ENCODE data around the gene ZNF460. TPM values are rescaled to one million over a fixed set of nuclear protein-coding genes. Genes with fewer than 3 reads are reported as not detected.

Gene ZNF460
- total and polyA plus RNA-seq, 2 of the 13 experiments (the other 11 are each of a cell fraction or from before 2014, with no cell fraction given): 14.5 to 44.8 TPM

DNA sequence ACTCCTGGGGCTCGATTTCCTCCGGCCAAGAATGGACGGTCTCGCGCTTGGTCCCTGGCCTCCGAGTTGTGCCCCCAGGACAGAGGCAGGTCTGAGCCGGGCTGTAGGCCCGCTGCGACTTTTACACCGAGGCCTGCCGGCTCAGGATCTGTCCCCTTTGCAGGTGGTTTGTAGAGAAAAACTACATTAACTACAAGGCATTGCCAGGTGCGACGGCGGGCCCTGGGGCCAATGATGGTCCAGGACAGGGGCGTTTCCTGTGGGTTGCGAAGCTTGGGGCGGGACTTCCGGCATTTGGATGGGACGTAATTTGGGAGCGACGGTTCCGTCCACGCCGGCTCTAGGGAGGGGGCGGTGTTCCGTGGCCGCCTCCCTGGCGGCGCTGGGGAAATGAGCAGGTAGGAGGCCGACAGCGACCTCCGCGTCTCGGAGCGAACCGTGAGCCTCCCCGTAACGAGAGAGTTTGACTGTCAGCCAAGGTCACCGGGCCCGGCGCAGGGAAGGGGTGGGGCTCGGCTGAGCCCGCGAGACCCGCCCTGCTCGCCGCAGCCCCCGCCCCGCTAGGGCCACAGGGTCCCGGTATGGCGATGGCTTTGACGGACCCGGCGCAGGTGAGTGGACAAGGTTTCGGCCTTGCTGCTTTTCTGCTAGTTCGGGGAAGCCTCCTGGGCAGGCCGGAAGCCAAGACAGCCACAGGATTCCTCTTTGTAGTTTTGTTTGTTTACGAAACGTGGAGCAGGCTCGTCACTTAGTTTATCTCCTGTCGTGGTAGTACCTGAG lies 39.8 kb upstream of the ZNF460 start, which contains the start of gene ZNF805 (continued):
- TF ChIP-seq, protein P1, sequence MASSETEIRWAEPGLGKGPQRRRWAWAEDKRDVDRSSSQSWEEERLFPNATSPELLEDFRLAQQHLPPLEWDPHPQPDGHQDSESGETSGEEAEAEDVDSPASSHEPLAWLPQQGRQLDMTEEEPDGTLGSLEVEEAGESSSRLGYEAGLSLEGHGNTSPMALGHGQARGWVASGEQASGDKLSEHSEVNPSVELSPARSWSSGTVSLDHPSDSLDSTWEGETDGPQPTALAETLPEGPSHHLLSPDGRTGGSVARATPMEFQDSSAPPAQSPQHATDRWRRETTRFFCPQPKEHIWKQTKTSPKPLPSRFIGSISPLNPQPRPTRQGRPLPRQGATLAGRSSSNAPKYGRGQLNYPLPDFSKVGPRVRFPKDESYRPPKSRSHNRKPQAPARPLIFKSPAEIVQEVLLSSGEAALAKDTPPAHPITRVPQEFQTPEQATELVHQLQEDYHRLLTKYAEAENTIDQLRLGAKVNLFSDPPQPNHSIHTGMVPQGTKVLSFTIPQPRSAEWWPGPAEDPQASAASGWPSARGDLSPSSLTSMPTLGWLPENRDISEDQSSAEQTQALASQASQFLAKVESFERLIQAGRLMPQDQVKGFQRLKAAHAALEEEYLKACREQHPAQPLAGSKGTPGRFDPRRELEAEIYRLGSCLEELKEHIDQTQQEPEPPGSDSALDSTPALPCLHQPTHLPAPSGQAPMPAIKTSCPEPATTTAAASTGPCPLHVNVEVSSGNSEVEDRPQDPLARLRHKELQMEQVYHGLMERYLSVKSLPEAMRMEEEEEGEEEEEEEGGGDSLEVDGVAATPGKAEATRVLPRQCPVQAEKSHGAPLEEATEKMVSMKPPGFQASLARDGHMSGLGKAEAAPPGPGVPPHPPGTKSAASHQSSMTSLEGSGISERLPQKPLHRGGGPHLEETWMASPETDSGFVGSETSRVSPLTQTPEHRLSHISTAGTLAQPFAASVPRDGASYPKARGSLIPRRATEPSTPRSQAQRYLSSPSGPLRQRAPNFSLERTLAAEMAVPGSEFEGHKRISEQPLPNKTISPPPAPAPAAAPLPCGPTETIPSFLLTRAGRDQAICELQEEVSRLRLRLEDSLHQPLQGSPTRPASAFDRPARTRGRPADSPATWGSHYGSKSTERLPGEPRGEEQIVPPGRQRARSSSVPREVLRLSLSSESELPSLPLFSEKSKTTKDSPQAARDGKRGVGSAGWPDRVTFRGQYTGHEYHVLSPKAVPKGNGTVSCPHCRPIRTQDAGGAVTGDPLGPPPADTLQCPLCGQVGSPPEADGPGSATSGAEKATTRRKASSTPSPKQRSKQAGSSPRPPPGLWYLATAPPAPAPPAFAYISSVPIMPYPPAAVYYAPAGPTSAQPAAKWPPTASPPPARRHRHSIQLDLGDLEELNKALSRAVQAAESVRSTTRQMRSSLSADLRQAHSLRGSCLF (CRISPR knock-in tag; IDR thresholded peaks at IDR 0.05; ENCODE audit: borderline replicate concordance): peak; percentile 55; the same call in 1 of the 2 replicates
- TF ChIP-seq HOXA7 (CRISPR knock-in tag; IDR thresholded peaks at IDR 0.05) (no peak), ZBTB38 (CRISPR knock-in tag; IDR thresholded peaks at IDR 0.05) (peak; percentile 82), BRD4 (CRISPR knock-in tag; IDR thresholded peaks at IDR 0.05) (peak; percentile 80), IKZF4 (CRISPR knock-in tag; IDR thresholded peaks at IDR 0.05; ENCODE audit: borderline replicate concordance, low read depth, not compliant biosample characterization) (no peak), JARID2 (CRISPR knock-in tag; IDR thresholded peaks at IDR 0.05; ENCODE audit: insufficient replicate concordance) (no peak), ARNTL (CRISPR knock-in tag; IDR thresholded peaks at IDR 0.05) (0 out of 2 replicates have a peak, but pooled peaks have one; percentile 45), ZNF891 (CRISPR knock-in tag; IDR thresholded peaks at IDR 0.05) (peak; percentile 76), ZNF317 (CRISPR knock-in tag; IDR thresholded peaks at IDR 0.05) (peak; percentile 70), ZNF143 (CRISPR knock-in tag; IDR thresholded peaks at IDR 0.05) (peak; percentile 94), SKI (IDR thresholded peaks at IDR 0.05; ENCODE audit: partially characterized antibody) (no peak), RARA (CRISPR knock-in tag; IDR thresholded peaks at IDR 0.05) (0 out of 2 replicates have a peak, but pooled peaks have one; percentile 6), ZNF660 (CRISPR knock-in tag; IDR thresholded peaks at IDR 0.05; ENCODE audit: borderline replicate concordance, low read depth) (peak; percentile 53; the same call in 1 of the 2 replicates)
- TF ChIP-seq, protein P2, sequence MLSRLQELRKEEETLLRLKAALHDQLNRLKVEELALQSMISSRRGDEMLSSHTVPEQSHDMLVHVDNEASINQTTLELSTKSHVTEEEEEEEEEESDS (CRISPR knock-in tag; IDR thresholded peaks at IDR 0.05; ENCODE audit: borderline replicate concordance): 0 out of 2 replicates have a peak, but pooled peaks have one; percentile 59
- TF ChIP-seq, protein P3, sequence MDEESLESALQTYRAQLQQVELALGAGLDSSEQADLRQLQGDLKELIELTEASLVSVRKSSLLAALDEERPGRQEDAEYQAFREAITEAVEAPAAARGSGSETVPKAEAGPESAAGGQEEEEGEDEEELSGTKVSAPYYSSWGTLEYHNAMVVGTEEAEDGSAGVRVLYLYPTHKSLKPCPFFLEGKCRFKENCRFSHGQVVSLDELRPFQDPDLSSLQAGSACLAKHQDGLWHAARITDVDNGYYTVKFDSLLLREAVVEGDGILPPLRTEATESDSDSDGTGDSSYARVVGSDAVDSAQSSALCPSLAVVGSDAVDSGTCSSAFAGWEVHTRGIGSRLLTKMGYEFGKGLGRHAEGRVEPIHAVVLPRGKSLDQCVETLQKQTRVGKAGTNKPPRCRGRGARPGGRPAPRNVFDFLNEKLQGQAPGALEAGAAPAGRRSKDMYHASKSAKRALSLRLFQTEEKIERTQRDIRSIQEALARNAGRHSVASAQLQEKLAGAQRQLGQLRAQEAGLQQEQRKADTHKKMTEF (CRISPR knock-in tag; IDR thresholded peaks at IDR 0.05): peak; percentile 91
- TF ChIP-seq, protein P4, sequence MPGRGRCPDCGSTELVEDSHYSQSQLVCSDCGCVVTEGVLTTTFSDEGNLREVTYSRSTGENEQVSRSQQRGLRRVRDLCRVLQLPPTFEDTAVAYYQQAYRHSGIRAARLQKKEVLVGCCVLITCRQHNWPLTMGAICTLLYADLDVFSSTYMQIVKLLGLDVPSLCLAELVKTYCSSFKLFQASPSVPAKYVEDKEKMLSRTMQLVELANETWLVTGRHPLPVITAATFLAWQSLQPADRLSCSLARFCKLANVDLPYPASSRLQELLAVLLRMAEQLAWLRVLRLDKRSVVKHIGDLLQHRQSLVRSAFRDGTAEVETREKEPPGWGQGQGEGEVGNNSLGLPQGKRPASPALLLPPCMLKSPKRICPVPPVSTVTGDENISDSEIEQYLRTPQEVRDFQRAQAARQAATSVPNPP (CRISPR knock-in tag; IDR thresholded peaks at IDR 0.05): peak; percentile 42; the same call in 1 of the 2 replicates
- TF ChIP-seq, protein P5, sequence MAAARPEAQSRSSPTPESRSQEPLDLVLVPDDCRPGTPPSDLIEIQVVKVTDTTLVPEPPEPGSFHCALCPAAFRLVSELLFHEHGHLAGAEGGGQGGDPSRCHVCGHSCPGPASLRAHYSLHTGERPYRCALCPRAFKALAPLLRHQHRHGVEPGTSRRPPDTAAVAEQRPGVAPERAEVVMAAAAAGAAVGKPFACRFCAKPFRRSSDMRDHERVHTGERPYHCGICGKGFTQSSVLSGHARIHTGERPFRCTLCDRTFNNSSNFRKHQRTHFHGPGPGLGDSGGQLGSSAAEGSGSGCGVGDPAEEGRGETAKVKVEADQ (CRISPR knock-in tag; IDR thresholded peaks at IDR 0.05; ENCODE audit: borderline replicate concordance): peak; percentile 59; the same call in 1 of the 2 replicates
